Measurements from ENCODE around the gene RUNX2. TPM values are rescaled to one million over a fixed set of nuclear protein-coding genes. Genes with fewer than 3 reads are reported as not detected.

Gene RUNX2
- total RNA-seq, 1 donor from 2014 or later: 26.1 TPM

GRCh38 chr6:45571159-45571558 lies 243.0 kb downstream of the RUNX2 start:
- H3K4me2 ChIP-seq (ENCODE audit: low read length): no peak overlapping the region
- no peaks in the 10 kb centered on the region for H3K79me2 ChIP-seq (ENCODE audit: insufficient read depth, low read length)
- no peak overlapping the region for H3K4me3 Mint-ChIP-seq (ENCODE audit: unreplicated experiment)
- H3K4me1 Mint-ChIP-seq (ENCODE audit: low read depth, unreplicated experiment): peaks cover 24% of the 10 kb centered on the region
- no peaks in the 10 kb centered on the region for H3K9me3 ChIP-seq (ENCODE audit: insufficient read depth, low read depth, low read length)
- no peak overlapping the region for H2AFZ ChIP-seq (ENCODE audit: low read depth, low read length)
- H3K36me3 Mint-ChIP-seq (ENCODE audit: low read depth, unreplicated experiment): peaks cover 4% of the 10 kb centered on the region
- no peaks in the 10 kb centered on the region for H3K36me3 ChIP-seq (ENCODE audit: insufficient read depth, low read length)
- H3K27ac ChIP-seq (ENCODE audit: low read depth, low read length): no peak overlapping the region
- H3K27ac Mint-ChIP-seq (ENCODE audit: unreplicated experiment): no peak overlapping the region
- no peaks in the 10 kb centered on the region for H4K20me1 ChIP-seq (ENCODE audit: insufficient read depth, low read length)
- H3K27me3 ChIP-seq (ENCODE audit: insufficient read depth, low read length): no peaks in the 10 kb centered on the region
- H3K27me3 Mint-ChIP-seq (ENCODE audit: low read depth, unreplicated experiment): peaks cover 4% of the 10 kb centered on the region
- TF ChIP-seq EZH2 (IDR thresholded peaks at IDR 0.05; ENCODE audit: insufficient read depth, low read length): no peak
- TF ChIP-seq CTCF (IDR thresholded peaks at IDR 0.05; ENCODE audit: insufficient read depth, low read depth, low read length): no peak
- H3K9me3 Mint-ChIP-seq (ENCODE audit: unreplicated experiment): peaks cover 4% of the 10 kb centered on the region
- H3K9ac ChIP-seq (ENCODE audit: low read length): no peak overlapping the region
- peaks cover 15% of the 10 kb centered on the region for H3K4me1 ChIP-seq (ENCODE audit: insufficient read depth, low read length)
- H3K4me3 ChIP-seq (ENCODE audit: insufficient read depth, low read depth, low read length): no peak overlapping the region
- FAIRE-seq (no peak), DNase-seq (ENCODE audit: low read depth) (no peak)

- DNase-seq (ENCODE audit: low read depth): no peak
These were observed 244.7 kb downstream of the RUNX2 start for GRCh38 chr6:45572833-45573232.

More at GRCh38 chr6:45572833-45573232, 244.7 kb downstream of the RUNX2 start:
- no peak overlapping the region for H3K9ac ChIP-seq (ENCODE audit: low read length)
- H3K27ac ChIP-seq (ENCODE audit: low read depth, low read length): no peak overlapping the region
- H3K27me3 ChIP-seq (ENCODE audit: insufficient read depth, low read length): no peaks in the 10 kb centered on the region
- H4K20me1 ChIP-seq (ENCODE audit: insufficient read depth, low read length): no peaks in the 10 kb centered on the region
- peaks cover 12% of the 10 kb centered on the region for H3K4me1 ChIP-seq (ENCODE audit: insufficient read depth, low read length)
- Mint-ChIP-seq H3K36me3 (ENCODE audit: low read depth, unreplicated experiment) (peaks cover 2% of the 10 kb centered on the region), H3K27me3 (ENCODE audit: low read depth, unreplicated experiment) (peaks cover 4% of the 10 kb centered on the region), H3K4me1 (ENCODE audit: low read depth, unreplicated experiment) (peaks cover 14% of the 10 kb centered on the region), H3K4me3 (ENCODE audit: unreplicated experiment) (no peak overlapping the region), H3K9me3 (ENCODE audit: unreplicated experiment) (peaks cover 2% of the 10 kb centered on the region), H3K27ac (ENCODE audit: unreplicated experiment) (no peak overlapping the region)
- H3K9me3 ChIP-seq (ENCODE audit: insufficient read depth, low read depth, low read length): no peaks in the 10 kb centered on the region
- no peak overlapping the region for H3K4me3 ChIP-seq (ENCODE audit: insufficient read depth, low read depth, low read length)
- H3K79me2 ChIP-seq (ENCODE audit: insufficient read depth, low read length): no peaks in the 10 kb centered on the region
- no peak for TF ChIP-seq CTCF (IDR thresholded peaks at IDR 0.05; ENCODE audit: insufficient read depth, low read depth, low read length)
- no peak for TF ChIP-seq EZH2 (IDR thresholded peaks at IDR 0.05; ENCODE audit: insufficient read depth, low read length)
- no peak overlapping the region for H3K4me2 ChIP-seq (ENCODE audit: low read length)
- H2AFZ ChIP-seq (ENCODE audit: low read depth, low read length): no peak overlapping the region
- no peaks in the 10 kb centered on the region for H3K36me3 ChIP-seq (ENCODE audit: insufficient read depth, low read length)
- no peak for FAIRE-seq
